Measurements from ENCODE around the gene RAB12. TPM values are rescaled to one million over a fixed set of nuclear protein-coding genes. Genes with fewer than 3 reads are reported as not detected.

RAB12 gene
- total RNA-seq, 1 donor from 2014 or later = 48.5 TPM

DNA sequence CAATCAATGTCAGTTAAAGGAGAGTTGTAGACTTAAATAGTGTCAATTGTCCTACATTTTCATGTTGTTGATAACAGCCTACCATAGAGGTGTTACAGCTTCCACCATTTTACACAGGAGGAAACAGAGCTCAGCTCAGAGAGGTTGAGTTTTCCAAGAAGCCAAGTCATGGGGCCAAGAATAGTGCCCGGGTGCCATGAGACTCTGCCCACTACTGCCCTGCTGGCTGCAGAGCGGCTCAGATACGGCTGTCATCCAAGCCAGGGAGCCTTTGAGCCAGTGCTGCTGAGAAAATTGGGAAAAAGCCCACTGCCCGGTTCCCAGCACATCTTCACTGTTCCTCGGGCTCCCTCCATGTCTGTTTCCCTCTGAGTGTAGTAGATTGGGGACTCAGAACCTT is 22.0 kb downstream of the RAB12 start:
- H3K4me1 Mint-ChIP-seq (ENCODE audit: unreplicated experiment) = no peaks in the 10 kb centered on the region
- no peak overlapping the region for H3K4me3 Mint-ChIP-seq (ENCODE audit: unreplicated experiment)
- no peak for DNase-seq (ENCODE audit: extremely low spot score, unreplicated experiment)
- H3K27ac Mint-ChIP-seq (ENCODE audit: unreplicated experiment) = no peak overlapping the region
- TF ChIP-seq, protein P1, sequence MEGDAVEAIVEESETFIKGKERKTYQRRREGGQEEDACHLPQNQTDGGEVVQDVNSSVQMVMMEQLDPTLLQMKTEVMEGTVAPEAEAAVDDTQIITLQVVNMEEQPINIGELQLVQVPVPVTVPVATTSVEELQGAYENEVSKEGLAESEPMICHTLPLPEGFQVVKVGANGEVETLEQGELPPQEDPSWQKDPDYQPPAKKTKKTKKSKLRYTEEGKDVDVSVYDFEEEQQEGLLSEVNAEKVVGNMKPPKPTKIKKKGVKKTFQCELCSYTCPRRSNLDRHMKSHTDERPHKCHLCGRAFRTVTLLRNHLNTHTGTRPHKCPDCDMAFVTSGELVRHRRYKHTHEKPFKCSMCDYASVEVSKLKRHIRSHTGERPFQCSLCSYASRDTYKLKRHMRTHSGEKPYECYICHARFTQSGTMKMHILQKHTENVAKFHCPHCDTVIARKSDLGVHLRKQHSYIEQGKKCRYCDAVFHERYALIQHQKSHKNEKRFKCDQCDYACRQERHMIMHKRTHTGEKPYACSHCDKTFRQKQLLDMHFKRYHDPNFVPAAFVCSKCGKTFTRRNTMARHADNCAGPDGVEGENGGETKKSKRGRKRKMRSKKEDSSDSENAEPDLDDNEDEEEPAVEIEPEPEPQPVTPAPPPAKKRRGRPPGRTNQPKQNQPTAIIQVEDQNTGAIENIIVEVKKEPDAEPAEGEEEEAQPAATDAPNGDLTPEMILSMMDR (IDR thresholded peaks at IDR 0.05) = no peak
- no peaks in the 10 kb centered on the region for H3K27me3 Mint-ChIP-seq (ENCODE audit: unreplicated experiment)
- no peaks in the 10 kb centered on the region for H3K9me3 Mint-ChIP-seq (ENCODE audit: unreplicated experiment)
- H3K36me3 Mint-ChIP-seq (ENCODE audit: unreplicated experiment) = peaks cover 27% of the 10 kb centered on the region

DNA sequence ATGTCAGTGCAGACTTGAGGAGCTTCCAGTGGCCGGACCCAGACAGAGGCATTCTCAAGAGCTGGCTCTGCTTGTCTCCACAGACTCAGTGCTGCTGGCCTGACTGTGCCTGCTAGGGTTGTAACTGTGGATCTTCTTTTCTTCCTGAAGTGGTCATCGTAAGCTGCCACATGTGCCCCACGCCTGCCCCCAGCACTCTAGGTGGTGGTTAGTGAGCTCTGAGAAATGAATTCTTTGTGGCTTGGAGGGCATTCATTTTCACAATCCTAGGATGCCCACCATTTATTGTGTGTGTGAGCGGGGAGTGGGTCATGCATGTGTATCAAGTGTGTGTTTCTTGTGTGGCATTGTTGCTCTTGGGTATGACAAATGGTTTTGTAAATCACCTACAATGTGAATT is 23.1 kb downstream of the RAB12 start:
- H3K4me1 Mint-ChIP-seq (ENCODE audit: unreplicated experiment) = no peaks in the 10 kb centered on the region

DNA sequence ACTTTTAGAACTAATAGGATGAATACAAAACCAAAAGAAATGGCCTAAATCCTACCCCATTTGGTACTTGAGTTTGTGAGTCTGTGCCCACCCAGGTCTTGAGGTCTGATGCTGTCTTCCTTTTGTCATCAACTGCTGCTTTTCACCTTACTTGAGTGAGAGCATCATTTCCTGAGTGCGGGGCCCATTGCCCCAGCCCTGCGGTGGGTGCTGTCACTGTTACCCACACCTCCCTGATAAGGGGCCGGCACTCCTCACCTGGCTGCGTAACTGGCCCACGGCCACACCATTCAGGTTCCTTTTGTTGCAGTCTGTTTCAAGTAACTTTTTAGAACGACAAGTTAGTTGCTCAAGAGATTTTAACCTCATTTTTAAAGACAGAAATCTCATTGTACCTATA is 25.3 kb downstream of the RAB12 start:
- no peak for DNase-seq (ENCODE audit: extremely low spot score, unreplicated experiment)

More for the DNA sequence above, 23.1 kb downstream of the RAB12 start:
- Mint-ChIP-seq H3K9me3 (ENCODE audit: unreplicated experiment) (no peaks in the 10 kb centered on the region), H3K27me3 (ENCODE audit: unreplicated experiment) (no peaks in the 10 kb centered on the region), H3K36me3 (ENCODE audit: unreplicated experiment) (peaks cover 24% of the 10 kb centered on the region), H3K27ac (ENCODE audit: unreplicated experiment) (no peak overlapping the region), H3K4me3 (ENCODE audit: unreplicated experiment) (no peak overlapping the region)
- TF ChIP-seq, protein P1 (IDR thresholded peaks at IDR 0.05) = no peak
- no peak for DNase-seq (ENCODE audit: extremely low spot score, unreplicated experiment)

GRCh38 chr18:8635087-8635486 is 25.9 kb downstream of the RAB12 start:
- DNase-seq (ENCODE audit: extremely low spot score, unreplicated experiment) = no peak

More for the DNA sequence above, 25.3 kb downstream of the RAB12 start:
- no peaks in the 10 kb centered on the region for H3K27me3 Mint-ChIP-seq (ENCODE audit: unreplicated experiment)
- no peak overlapping the region for H3K4me3 Mint-ChIP-seq (ENCODE audit: unreplicated experiment)
- H3K36me3 Mint-ChIP-seq (ENCODE audit: unreplicated experiment) = peaks cover 40% of the 10 kb centered on the region
- TF ChIP-seq, protein P1 (IDR thresholded peaks at IDR 0.05) = no peak
- no peaks in the 10 kb centered on the region for H3K4me1 Mint-ChIP-seq (ENCODE audit: unreplicated experiment)
- H3K27ac Mint-ChIP-seq (ENCODE audit: unreplicated experiment) = no peak overlapping the region
- no peaks in the 10 kb centered on the region for H3K9me3 Mint-ChIP-seq (ENCODE audit: unreplicated experiment)

GRCh38 chr18:8639762-8640161 is 30.5 kb downstream of the RAB12 start:
- Mint-ChIP-seq H3K4me1 (ENCODE audit: unreplicated experiment) (peaks cover 4% of the 10 kb centered on the region), H3K4me3 (ENCODE audit: unreplicated experiment) (no peak overlapping the region), H3K36me3 (ENCODE audit: unreplicated experiment) (peaks cover 51% of the 10 kb centered on the region), H3K27me3 (ENCODE audit: unreplicated experiment) (no peaks in the 10 kb centered on the region), H3K9me3 (ENCODE audit: unreplicated experiment) (no peaks in the 10 kb centered on the region), H3K27ac (ENCODE audit: unreplicated experiment) (no peak overlapping the region)
- TF ChIP-seq, protein P1 (IDR thresholded peaks at IDR 0.05) = no peak
- DNase-seq (ENCODE audit: extremely low spot score, unreplicated experiment) = no peak

More at GRCh38 chr18:8635087-8635486, 25.9 kb downstream of the RAB12 start:
- Mint-ChIP-seq H3K4me3 (ENCODE audit: unreplicated experiment) (no peak overlapping the region), H3K9me3 (ENCODE audit: unreplicated experiment) (no peaks in the 10 kb centered on the region), H3K36me3 (ENCODE audit: unreplicated experiment) (peaks cover 45% of the 10 kb centered on the region), H3K4me1 (ENCODE audit: unreplicated experiment) (no peaks in the 10 kb centered on the region), H3K27ac (ENCODE audit: unreplicated experiment) (no peak overlapping the region), H3K27me3 (ENCODE audit: unreplicated experiment) (no peaks in the 10 kb centered on the region)
- TF ChIP-seq, protein P1 (IDR thresholded peaks at IDR 0.05) = no peak
